Activated naive CD4-positive, alpha-beta T cell treated with anti-CD3 and anti-CD28 coated beads, Interleukin-2, amount 50 U/mL, for 16 hours (primary cell): Measurements from ENCODE around the gene EMC9.

Source experiments
- DNase-seq: peaks from one replicate; pipeline ENCODE4 v3.0.0-alpha.2; 2020

EMC9 gene

DNA sequence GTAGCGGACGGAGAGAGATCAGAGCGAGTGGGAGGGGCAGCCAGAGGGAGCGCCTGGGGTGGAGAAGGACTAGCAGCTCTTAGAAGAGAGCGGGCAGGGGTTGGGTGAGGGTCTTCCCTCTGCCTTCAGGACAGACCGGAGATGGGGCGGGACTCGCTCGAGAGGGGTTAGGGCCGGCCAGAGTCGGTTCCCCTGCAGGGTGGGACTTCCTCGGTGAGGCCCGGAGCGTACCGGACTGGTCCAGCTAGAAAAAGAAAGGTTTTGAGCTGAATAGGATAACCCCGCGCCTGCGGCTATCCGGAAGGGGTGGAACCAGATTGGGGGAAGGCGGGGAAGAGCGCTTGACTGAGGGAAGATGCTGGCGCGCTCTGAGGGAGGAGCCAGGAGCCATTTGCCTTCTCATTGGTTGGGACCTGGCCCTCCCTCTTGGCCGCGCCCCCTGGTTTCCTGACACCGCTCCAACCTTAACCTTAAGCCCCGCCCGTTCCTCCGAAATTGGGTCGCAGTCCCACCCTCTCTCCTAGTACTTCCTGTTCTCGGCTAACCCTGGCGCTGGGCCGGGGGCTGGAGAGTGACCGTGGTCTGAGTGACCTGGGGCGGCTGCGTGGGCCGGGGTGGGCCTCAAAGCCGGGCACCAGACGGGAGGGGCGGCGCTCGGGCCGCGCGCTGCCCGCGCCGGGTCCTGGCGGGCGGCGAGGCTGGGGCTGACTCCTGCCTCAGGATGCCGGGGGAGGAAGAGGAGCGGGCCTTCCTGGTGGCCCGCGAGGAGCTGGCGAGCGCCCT is 5.8 kb upstream of the EMC9 start, which contains the start of gene RNF31:
RNF31 (plus strand) TSS at position 521 of the 783 bp plus-strand sequence; CDS start at position 722, 201 bp downstream.
- DNase-seq: peak; percentile 99

GRCh38 chr14:24146453-24146977 is 5.1 kb upstream of the EMC9 start, which contains the start of gene PSME2:
Gene PSME2 (minus strand): TSS chr14:24146610. CDS start chr14:24146581, 29 bp downstream.
- peak; percentile 82 for DNase-seq

DNA sequence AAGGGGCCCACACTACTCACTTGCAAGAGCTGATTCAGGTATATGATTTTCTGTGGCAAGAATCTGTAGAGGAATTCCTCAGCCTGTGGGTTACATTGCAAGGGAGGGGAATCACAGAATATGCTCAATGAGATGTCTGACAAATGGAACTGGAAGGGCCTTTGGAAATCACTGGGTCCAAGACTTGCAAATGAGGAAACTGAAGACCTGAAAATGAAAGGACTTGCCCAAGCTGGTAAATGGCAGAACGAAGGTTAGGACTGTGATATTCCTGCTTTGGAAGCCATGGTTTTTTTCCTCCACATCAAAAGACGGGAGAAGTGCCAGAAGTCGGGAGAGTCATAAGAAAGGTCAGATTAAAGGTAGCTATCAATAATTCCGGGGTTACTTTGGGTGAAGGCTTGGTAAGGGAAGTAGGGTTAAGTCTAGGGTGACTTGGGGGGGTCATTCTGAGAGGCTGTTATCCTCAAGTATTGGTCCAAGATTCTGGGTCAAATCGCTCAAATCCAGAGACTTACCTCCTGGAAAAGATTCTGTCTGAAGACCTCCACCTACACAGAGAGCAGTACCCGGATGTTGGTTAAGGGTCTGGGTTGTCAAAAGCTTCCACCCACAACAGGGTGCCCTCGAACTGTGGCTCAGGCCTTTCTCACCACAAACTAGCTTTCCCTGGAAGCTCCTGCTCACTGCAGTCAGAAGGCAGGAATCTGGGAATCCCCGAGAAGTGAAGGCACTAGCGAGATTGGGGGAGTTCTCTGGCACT is 4.5 kb upstream of the EMC9 start:
- DNase-seq: no peak

DNA sequence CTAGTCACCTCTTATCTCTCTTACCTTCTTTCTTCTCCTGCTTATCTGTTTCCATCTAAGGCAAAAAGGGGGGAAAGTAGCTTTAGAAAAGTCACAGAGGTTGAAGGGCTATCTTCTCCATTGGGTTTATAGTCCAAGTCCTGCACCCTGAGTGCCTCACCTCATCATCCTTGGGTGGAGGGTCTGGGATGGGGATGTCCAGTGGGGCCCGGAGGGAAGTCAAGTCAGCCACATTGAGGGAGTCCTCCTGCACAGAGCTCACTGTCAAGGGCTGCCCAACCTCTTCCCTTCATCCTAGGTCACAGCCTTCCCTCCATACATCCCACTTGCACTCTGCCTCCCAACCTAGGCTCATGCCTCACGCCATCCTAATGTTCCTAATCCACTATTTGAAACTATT is 3.8 kb upstream of the EMC9 start:
- no peak for DNase-seq

GRCh38 chr14:24144451-24144850 is 3.1 kb upstream of the EMC9 start:
- DNase-seq: no peak

DNA sequence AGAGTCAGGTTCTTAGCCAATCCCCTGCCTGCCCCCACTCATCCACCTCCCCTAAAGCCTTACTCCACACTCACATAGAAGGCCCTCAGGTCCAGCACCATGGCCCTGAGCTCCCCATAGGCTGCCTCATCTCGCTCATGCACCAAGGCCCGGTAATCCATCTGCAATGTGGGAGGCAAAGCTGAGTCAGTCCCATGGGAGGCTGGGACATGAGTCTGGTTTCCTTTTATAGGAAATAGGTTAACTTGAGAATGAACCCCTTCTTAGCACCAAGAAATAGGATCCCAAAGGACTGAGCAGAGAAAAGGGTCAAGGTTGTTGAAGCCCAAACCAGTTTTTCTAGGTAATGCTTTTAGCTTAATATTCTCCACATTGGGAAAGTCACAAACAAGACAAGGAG is 2.1 kb upstream of the EMC9 start:
- no peak for DNase-seq

GRCh38 chr14:24139272-24139934 is 2.0 kb downstream of the EMC9 start:
- DNase-seq: no peak

DNA sequence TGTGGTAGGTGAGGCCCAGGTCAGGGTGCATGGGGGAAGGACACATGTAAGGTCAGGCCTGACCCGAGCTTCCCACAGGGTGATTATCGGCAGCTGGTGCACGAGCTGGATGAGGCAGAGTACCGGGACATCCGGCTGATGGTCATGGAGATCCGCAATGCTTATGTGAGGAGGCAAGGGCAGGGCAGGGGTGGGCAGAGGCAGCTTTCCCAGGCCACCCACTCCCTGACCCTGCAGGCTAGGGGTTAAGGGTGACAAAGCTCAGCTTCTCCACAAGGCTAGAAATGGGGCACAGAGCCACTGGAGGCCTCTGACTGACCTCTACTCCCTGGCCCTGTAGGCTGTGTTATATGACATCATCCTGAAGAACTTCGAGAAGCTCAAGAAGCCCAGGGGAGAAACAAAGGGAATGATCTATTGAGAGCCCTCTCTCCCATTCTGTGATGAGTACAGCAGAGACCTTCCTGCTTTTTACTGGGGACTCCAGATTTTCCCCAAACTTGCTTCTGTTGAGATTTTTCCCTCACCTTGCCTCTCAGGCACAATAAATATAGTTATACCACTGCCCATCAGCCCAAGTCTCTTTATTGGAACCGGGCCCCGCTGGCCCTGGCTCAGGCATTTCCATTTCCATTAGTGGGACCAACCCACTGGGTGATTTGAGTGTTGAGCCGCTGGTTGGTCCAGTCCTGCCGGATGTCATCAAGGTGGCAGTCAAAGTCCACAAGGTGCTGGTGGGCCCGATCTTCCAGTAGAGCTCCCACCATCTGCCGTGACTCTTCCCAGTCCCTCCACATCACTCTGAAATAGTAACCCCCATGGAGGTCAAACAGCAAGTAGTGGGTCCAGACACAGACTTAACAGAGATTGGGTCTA is 2.8 kb downstream of the EMC9 start:
- DNase-seq: no peak

DNA sequence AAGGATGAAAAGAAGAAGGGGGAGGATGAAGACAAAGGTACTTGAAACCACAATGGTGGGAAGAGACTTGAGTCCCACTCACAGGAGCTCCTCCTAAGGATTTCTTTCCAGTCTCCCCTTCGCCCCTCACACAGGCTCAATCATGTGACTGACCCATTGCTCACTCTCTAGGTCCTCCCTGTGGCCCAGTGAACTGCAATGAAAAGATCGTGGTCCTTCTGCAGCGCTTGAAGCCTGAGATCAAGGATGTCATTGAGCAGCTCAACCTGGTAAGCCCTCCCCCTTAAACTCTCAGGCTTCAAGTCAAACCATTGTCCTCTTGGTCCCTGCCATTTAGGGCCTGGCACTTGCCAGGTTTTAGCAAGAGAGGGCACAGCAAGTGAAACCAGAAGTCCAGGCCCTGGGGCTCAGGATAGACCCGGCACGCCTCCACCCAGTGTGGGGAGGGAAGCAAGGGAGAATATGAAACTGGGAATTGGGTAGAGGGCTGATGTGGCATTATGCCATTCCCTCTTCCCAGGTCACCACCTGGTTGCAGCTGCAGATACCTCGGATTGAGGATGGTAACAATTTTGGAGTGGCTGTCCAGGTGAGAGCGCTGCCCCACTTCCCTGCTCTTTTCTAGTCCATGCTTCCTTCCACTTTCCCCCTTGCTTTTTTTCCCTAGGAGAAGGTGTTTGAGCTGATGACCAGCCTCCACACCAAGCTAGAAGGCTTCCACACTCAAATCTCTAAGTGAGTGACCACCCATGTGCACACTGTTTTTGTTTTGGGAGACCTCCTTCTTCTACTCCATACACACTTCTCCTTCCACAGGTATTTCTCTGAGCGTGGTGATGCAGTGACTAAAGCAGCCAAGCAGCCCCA is 3.6 kb downstream of the EMC9 start:
- no peak for DNase-seq

DNA sequence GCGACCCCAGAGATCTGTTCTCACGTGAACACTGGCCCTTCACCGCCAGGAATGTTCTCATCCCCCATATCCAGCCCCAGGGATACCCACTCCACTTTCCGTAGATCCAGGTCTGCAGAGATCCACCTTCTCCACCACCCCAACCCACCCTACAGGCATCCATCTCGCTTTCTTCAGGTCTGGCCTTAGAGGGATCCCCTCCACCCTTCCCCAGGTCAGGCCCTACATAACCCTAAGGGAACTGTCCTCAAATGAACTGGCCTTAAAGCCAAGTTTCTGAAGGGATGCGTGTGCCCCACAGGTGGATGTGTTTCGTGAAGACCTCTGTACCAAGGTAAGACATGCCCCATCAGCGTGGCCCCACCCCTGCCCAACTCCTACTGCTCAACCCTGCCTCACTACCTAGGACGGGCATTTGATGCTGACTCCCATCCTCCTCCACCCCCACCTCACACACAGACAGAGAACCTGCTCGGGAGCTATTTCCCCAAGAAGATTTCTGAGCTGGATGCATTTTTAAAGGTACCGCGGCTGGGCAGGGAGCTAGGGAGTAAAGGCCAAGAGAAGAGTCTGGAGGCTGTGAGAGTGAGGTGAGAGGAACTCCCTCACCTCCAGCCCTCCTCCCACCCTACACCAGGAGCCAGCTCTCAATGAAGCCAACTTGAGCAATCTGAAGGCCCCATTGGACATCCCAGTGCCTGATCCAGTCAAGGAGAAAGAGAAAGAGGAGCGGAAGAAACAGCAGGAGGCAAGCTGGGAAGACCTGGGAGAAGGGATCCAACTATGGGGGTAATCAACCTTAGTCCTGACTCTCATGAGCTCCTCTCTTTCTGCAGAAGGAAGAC is 4.5 kb downstream of the EMC9 start:
- DNase-seq: no peak

- peak; percentile 92 for DNase-seq
These were observed 5.3 kb downstream of the EMC9 start, which contains the start of gene PSME1 for GRCh38 chr14:24135834-24136683. Gene PSME1 (plus strand): TSS chr14:24136194. CDS start chr14:24136263, 69 bp downstream.

DNA sequence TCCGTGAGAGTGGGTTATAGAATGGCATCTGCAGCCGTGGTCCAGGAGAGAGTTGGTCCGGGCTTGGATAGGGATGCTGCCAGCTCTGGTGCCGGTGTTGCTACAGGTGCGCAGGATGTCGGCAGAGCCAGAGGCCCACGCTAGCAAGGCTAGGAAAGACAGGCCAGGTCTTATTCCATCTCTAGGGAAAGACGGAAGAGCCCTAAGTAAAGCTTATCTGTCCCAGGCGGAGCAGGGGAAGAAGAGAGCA is 5.9 kb downstream of the EMC9 start:
- DNase-seq: no peak

DNA sequence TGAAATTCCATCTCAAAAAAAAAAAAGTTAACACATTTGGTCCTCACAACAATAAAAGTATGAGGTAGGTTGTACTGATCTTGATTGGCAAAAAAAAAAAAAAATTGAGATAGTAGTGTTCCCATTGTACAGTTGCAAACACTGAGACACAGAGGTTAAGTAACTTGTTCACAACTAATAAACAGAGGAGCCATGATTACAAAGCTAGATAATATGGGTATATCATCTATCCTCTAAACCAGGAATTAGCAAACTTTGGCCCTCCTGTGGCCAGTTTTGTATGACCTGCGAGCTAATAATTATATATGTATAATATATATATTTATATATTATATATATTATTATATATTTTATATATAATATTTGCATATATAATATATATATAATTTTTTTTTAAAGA is 7.7 kb downstream of the EMC9 start:
- DNase-seq: no peak

GRCh38 chr14:24132976-24133375 is 8.4 kb downstream of the EMC9 start:
- no peak for DNase-seq

GRCh38 chr14:24132061-24132685 is 9.2 kb downstream of the EMC9 start:
- DNase-seq: peak; percentile 36

DNA sequence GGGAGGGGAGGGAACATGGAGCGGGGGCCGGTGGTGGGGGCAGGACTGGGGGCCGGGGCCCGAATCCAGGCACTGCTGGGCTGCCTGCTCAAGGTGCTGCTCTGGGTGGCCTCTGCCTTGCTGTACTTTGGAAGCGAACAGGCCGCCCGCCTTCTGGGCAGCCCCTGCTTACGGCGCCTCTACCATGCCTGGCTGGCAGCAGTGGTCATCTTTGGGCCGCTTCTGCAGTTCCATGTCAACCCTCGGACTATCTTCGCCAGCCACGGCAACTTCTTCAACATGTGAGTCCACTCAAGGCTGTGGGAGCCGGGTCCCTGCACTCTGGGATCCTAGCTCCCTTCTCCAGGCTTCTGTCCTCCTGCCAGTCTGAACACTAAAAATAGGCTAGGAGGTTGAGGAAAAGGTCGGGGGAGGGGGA is 9.8 kb downstream of the EMC9 start:
- no peak for DNase-seq

DNA sequence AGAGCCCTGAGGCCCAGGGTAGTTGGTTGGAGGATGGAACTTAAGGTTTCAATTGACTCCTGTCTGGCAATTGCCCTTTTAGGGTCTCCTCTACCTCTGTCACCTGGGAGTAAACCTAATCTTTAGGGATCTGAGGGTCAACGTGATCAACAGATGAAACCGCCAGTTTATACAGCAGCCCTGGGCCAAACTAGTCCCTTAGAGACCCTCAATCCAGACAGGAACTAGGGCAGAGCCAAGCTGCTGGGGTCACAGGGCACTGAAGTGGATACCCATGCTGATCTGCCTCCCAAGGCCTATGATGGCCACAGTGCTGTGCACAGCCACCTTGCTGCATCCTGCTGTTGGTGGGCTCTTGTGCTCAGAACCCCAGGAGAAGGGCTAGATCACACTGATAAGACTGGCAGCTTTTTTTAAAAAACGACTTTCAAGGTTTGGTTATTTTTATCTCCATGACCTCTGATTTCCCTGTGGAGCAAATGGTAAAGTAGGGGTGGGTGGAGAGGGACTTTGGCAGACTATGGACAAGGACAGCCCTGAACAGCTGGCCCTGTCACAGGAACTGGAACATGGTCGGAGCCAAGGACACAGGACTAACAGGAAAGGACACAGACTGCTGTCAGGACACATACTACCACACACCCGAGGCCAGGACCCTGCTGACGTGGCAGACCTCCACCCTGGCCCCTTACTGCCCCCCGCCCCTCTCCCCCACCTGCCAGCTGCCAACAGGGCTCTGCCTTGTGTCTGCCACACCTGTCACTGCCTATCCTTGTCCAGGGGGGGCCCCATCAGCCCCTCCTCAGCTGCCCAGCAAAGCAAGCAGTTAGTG is 10.5 kb downstream of the EMC9 start:
- DNase-seq: no peak

- DNase-seq: no peak
These were observed 11.0 kb downstream of the EMC9 start, which contains the start of gene FITM1 for GRCh38 chr14:24130380-24130716. Gene FITM1 (plus strand): TSS chr14:24130659. CDS start chr14:24131564, 905 bp downstream.
